GM19238 (cell line): ENCODE measurements around the gene NPAS3.
"Not testable (repeated sequence)": the region's sequence is repeated elsewhere in the genome, so short reads cannot be mapped to it uniquely, and the experiment has no call there.

Experiments used
- DNase-seq: peaks from one replicate; pipeline ENCODE4 v3.0.0; 2011; ENCODE audit warnings: low spot score; ENCODE audit not compliant: insufficient read length

Gene NPAS3

GRCh38 chr14:33068626-33069025, 129.9 kb downstream of the NPAS3 start:
- DNase-seq = no peak

- DNase-seq = no peak
Observed at GRCh38 chr14:33070475-33070874, 131.8 kb downstream of the NPAS3 start.

- no peak for DNase-seq
Observed at GRCh38 chr14:33073023-33073422, 134.3 kb downstream of the NPAS3 start.

- DNase-seq = no peak
Observed at GRCh38 chr14:33081259-33081658, 142.6 kb downstream of the NPAS3 start.

GRCh38 chr14:33085799-33086198, 147.1 kb downstream of the NPAS3 start:
- DNase-seq = no peak

- DNase-seq = not testable (repeated sequence)
Observed at GRCh38 chr14:33088274-33088673, 149.6 kb downstream of the NPAS3 start.

GRCh38 chr14:33098016-33098415, 159.3 kb downstream of the NPAS3 start:
- no peak for DNase-seq

GRCh38 chr14:33103489-33103888, 164.8 kb downstream of the NPAS3 start:
- no peak for DNase-seq

GRCh38 chr14:33103966-33104365, 165.3 kb downstream of the NPAS3 start:
- no peak for DNase-seq

GRCh38 chr14:33110737-33111443, 172.2 kb downstream of the NPAS3 start:
- no peak for DNase-seq

GRCh38 chr14:33114331-33114730, 175.7 kb downstream of the NPAS3 start:
- DNase-seq = no peak

- no peak for DNase-seq
Observed at GRCh38 chr14:33118668-33119067, 180.0 kb downstream of the NPAS3 start.

- no peak for DNase-seq
Observed at GRCh38 chr14:33120341-33120740, 181.7 kb downstream of the NPAS3 start.

GRCh38 chr14:33120966-33121365, 182.3 kb downstream of the NPAS3 start:
- DNase-seq = no peak

GRCh38 chr14:33123281-33123680, 184.6 kb downstream of the NPAS3 start:
- no peak for DNase-seq

GRCh38 chr14:33126433-33126832, 187.8 kb downstream of the NPAS3 start:
- no peak for DNase-seq

- DNase-seq = no peak
Observed at GRCh38 chr14:33127531-33127930, 188.9 kb downstream of the NPAS3 start.

- DNase-seq = no peak
Observed at GRCh38 chr14:33131801-33132200, 193.1 kb downstream of the NPAS3 start.

GRCh38 chr14:33134162-33134561, 195.5 kb downstream of the NPAS3 start:
- no peak for DNase-seq

- DNase-seq = no peak
Observed at GRCh38 chr14:33134975-33135374, 196.3 kb downstream of the NPAS3 start.

- no peak for DNase-seq
Observed at GRCh38 chr14:33150666-33151428, 212.2 kb downstream of the NPAS3 start.

GRCh38 chr14:33163109-33163508, 224.4 kb downstream of the NPAS3 start:
- no peak for DNase-seq

- no peak for DNase-seq
Observed at GRCh38 chr14:33163600-33163999, 224.9 kb downstream of the NPAS3 start.
